ENCODE results near the gene TMEM174. TPM values are rescaled to one million over a fixed set of nuclear protein-coding genes. Genes with fewer than 3 reads are reported as not detected.

TMEM174 gene
- total RNA-seq, 1 donor from 2014 or later = not detected

GRCh38 chr5:73149540-73149939, 23.5 kb upstream of the TMEM174 start:
- intact Hi-C loops (cut with DNase I) = no loop called here
- Histone ChIP-seq H3K4me1 (no peaks in the 10 kb centered on the region), H3K27me3 (ENCODE audit: low read depth) (no peaks in the 10 kb centered on the region), H3K4me3 (no peak overlapping the region), H3K27ac (no peak overlapping the region), H3K36me3 (no peaks in the 10 kb centered on the region), H3K9me3 (no peaks in the 10 kb centered on the region)
- no peak for ATAC-seq
- no peak for TF ChIP-seq CTCF (IDR thresholded peaks at IDR 0.05)
- DNase-seq = no peak

- Histone ChIP-seq H3K4me3 (no peak overlapping the region), H3K36me3 (no peaks in the 10 kb centered on the region), H3K27me3 (ENCODE audit: low read depth) (no peaks in the 10 kb centered on the region), H3K27ac (no peak overlapping the region), H3K4me1 (no peaks in the 10 kb centered on the region), H3K9me3 (no peaks in the 10 kb centered on the region)
- intact Hi-C loops (cut with DNase I) = no loop called here
- ATAC-seq = no peak
- DNase-seq = no peak
- TF ChIP-seq CTCF (IDR thresholded peaks at IDR 0.05) = no peak
These were observed 22.1 kb upstream of the TMEM174 start for GRCh38 chr5:73150876-73151275.

GRCh38 chr5:73151766-73152410, 21.1 kb upstream of the TMEM174 start:
- Histone ChIP-seq H3K9me3 (no peaks in the 10 kb centered on the region), H3K27ac (no peak overlapping the region), H3K36me3 (no peaks in the 10 kb centered on the region), H3K4me3 (no peak overlapping the region), H3K27me3 (ENCODE audit: low read depth) (no peaks in the 10 kb centered on the region), H3K4me1 (no peaks in the 10 kb centered on the region)
- DNase-seq (no peak), ATAC-seq (no peak)
- intact Hi-C loops (cut with DNase I) = no loop called here
- TF ChIP-seq CTCF (IDR thresholded peaks at IDR 0.05) = no peak

- Histone ChIP-seq H3K27ac (no peak overlapping the region), H3K27me3 (ENCODE audit: low read depth) (peaks cover 1% of the 10 kb centered on the region), H3K36me3 (no peaks in the 10 kb centered on the region), H3K4me3 (no peak overlapping the region), H3K4me1 (no peaks in the 10 kb centered on the region), H3K9me3 (no peaks in the 10 kb centered on the region)
- ATAC-seq = peak in 1 of 2 donors; percentile 15
- no peak for DNase-seq
- TF ChIP-seq CTCF (IDR thresholded peaks at IDR 0.05) = no peak
- intact Hi-C loops (cut with DNase I) = no loop called here
These were observed 20.3 kb upstream of the TMEM174 start for GRCh38 chr5:73152411-73153388.

- no peaks in the 10 kb centered on the region for H3K36me3 ChIP-seq
- no peaks in the 10 kb centered on the region for H3K9me3 ChIP-seq
- ATAC-seq (no peak), DNase-seq (no peak)
- H3K27ac ChIP-seq = no peak overlapping the region
- no peak for TF ChIP-seq CTCF (IDR thresholded peaks at IDR 0.05)
- no peaks in the 10 kb centered on the region for H3K4me1 ChIP-seq
- intact Hi-C loops (cut with DNase I) = no loop called here
- H3K27me3 ChIP-seq (ENCODE audit: low read depth) = peaks cover 9% of the 10 kb centered on the region
- H3K4me3 ChIP-seq = no peak overlapping the region
These were observed 19.5 kb upstream of the TMEM174 start for GRCh38 chr5:73153513-73153912.
